GM18526 (cell line): ENCODE results near the gene CEP83.

Experiments
- POLR2A ChIP-seq: IDR thresholded peaks from 3 replicates; pipeline ENCODE4 v1.6.1; 2011; ENCODE audit not compliant: insufficient read length; ENCODE audit errors: extremely low read depth

The CEP83 gene

GRCh38 chr12:94271351-94271750, 188.3 kb downstream of the CEP83 start:
- TF ChIP-seq POLR2A, result no peak

- TF ChIP-seq POLR2A, result no peak
Measured at GRCh38 chr12:94269316-94269999, 190.2 kb downstream of the CEP83 start.

GRCh38 chr12:94267921-94268471, 191.7 kb downstream of the CEP83 start:
- no peak for TF ChIP-seq POLR2A

GRCh38 chr12:94267537-94267872, 192.2 kb downstream of the CEP83 start:
- no peak for TF ChIP-seq POLR2A

GRCh38 chr12:94266796-94267536, 192.7 kb downstream of the CEP83 start:
- no peak for TF ChIP-seq POLR2A

GRCh38 chr12:94265966-94266745, 193.5 kb downstream of the CEP83 start:
- TF ChIP-seq POLR2A, result no peak

- no peak for TF ChIP-seq POLR2A
Measured at GRCh38 chr12:94265539-94265938, 194.1 kb downstream of the CEP83 start.

- no peak for TF ChIP-seq POLR2A
Measured at GRCh38 chr12:94264736-94265485, 194.8 kb downstream of the CEP83 start.

- no peak for TF ChIP-seq POLR2A
Measured at GRCh38 chr12:94263905-94264561, 195.6 kb downstream of the CEP83 start.

- no peak for TF ChIP-seq POLR2A
Measured at GRCh38 chr12:94263011-94263811, 196.5 kb downstream of the CEP83 start.

GRCh38 chr12:94262228-94263010, 197.2 kb downstream of the CEP83 start:
- TF ChIP-seq POLR2A, result peak; percentile 44

- TF ChIP-seq POLR2A, result no peak
Measured at GRCh38 chr12:94261786-94262185, 197.9 kb downstream of the CEP83 start.

- TF ChIP-seq POLR2A, result no peak
Measured at GRCh38 chr12:94261119-94261518, 198.5 kb downstream of the CEP83 start.
